HUES64 (cell line): ENCODE measurements around the gene ELOVL5.

Source experiments
- H3K27ac ChIP-seq: 2 replicates; pipeline ENCODE4 v1.7.0; 2013; ENCODE audit warnings: low read depth, low read length, inconsistent platforms
- H3K27me3 ChIP-seq: 2 replicates; pipeline ENCODE4 v1.6.1; 2013; ENCODE audit warnings: mild to moderate bottlenecking, low read length; ENCODE audit not compliant: insufficient read depth
- H3K36me3 ChIP-seq: 2 replicates; pipeline ENCODE4 v1.6.1; 2013; ENCODE audit warnings: mild to moderate bottlenecking, low read length; ENCODE audit not compliant: insufficient read depth
- H3K4me1 ChIP-seq: 2 replicates; pipeline ENCODE4 v1.6.1; 2013; ENCODE audit warnings: mild to moderate bottlenecking, low read length, moderate library complexity; ENCODE audit not compliant: insufficient read depth
- H3K4me3 ChIP-seq: 2 replicates; pipeline ENCODE4 v1.5.1; 2013; ENCODE audit warnings: mild to moderate bottlenecking, low read length, moderate library complexity
- H3K9ac ChIP-seq: 2 replicates; pipeline ENCODE4 v1.6.1; 2013; ENCODE audit warnings: mild to moderate bottlenecking, low read depth, low read length
- H3K9me3 ChIP-seq: 2 replicates; pipeline ENCODE4 v1.6.1; 2013; ENCODE audit warnings: low read depth, low read length; ENCODE audit not compliant: insufficient read depth
- WGBS: fragments of 150-250, 120-280 bp; methylation state at CpG from one replicate; pipeline ENCODE4 v1.1.7; 2013; ENCODE audit warnings: missing lambda C conversion rate; 5-methylcytosine and 5-hydroxymethylcytosine counted together

The ELOVL5 gene

GRCh38 chr6:53252177-53252692 lies 96.5 kb downstream of the ELOVL5 start:
- no peak overlapping the region for H3K4me3 ChIP-seq
- WGBS: 81% methylated on average over 1 of the region's 3 CpGs
- no peaks in the 10 kb centered on the region for H3K4me1 ChIP-seq
- H3K27ac ChIP-seq: no peak overlapping the region
- no peak overlapping the region for H3K9ac ChIP-seq
- H3K27me3 ChIP-seq: no peaks in the 10 kb centered on the region
- H3K9me3 ChIP-seq: no peaks in the 10 kb centered on the region
- H3K36me3 ChIP-seq: no peaks in the 10 kb centered on the region

- WGBS: 97% methylated on average over 3 of the region's 3 CpGs
- H3K36me3 ChIP-seq: no peaks in the 10 kb centered on the region
- H3K9ac ChIP-seq: no peak overlapping the region
- no peaks in the 10 kb centered on the region for H3K4me1 ChIP-seq
- H3K9me3 ChIP-seq: no peaks in the 10 kb centered on the region
- no peaks in the 10 kb centered on the region for H3K27me3 ChIP-seq
- no peak overlapping the region for H3K27ac ChIP-seq
- no peak overlapping the region for H3K4me3 ChIP-seq
These were observed 97.6 kb downstream of the ELOVL5 start for GRCh38 chr6:53251033-53251672.

GRCh38 chr6:53250176-53251032 lies 98.3 kb downstream of the ELOVL5 start:
- no peak overlapping the region for H3K4me3 ChIP-seq
- H3K9me3 ChIP-seq: no peaks in the 10 kb centered on the region
- H3K27me3 ChIP-seq: no peaks in the 10 kb centered on the region
- no peak overlapping the region for H3K27ac ChIP-seq
- no peaks in the 10 kb centered on the region for H3K4me1 ChIP-seq
- H3K36me3 ChIP-seq: no peaks in the 10 kb centered on the region
- WGBS: 93% methylated on average over 8 of the region's 8 CpGs
- H3K9ac ChIP-seq: no peak overlapping the region

- no peak overlapping the region for H3K4me3 ChIP-seq
- no peak overlapping the region for H3K9ac ChIP-seq
- H3K27ac ChIP-seq: no peak overlapping the region
- 75% methylated on average over 2 of the region's 2 CpGs for WGBS
- no peaks in the 10 kb centered on the region for H3K27me3 ChIP-seq
- no peaks in the 10 kb centered on the region for H3K9me3 ChIP-seq
- H3K36me3 ChIP-seq: no peaks in the 10 kb centered on the region
- H3K4me1 ChIP-seq: no peaks in the 10 kb centered on the region
These were observed 101.8 kb downstream of the ELOVL5 start for GRCh38 chr6:53246924-53247323.

- no peaks in the 10 kb centered on the region for H3K36me3 ChIP-seq
- H3K9ac ChIP-seq: no peak overlapping the region
- H3K4me3 ChIP-seq: no peak overlapping the region
- 98% methylated on average over 5 of the region's 5 CpGs for WGBS
- no peak overlapping the region for H3K27ac ChIP-seq
- no peaks in the 10 kb centered on the region for H3K9me3 ChIP-seq
- H3K4me1 ChIP-seq: no peaks in the 10 kb centered on the region
- no peaks in the 10 kb centered on the region for H3K27me3 ChIP-seq
These were observed 103.8 kb downstream of the ELOVL5 start for GRCh38 chr6:53244958-53245357.

GRCh38 chr6:53244399-53244931 lies 104.3 kb downstream of the ELOVL5 start:
- WGBS: 95% methylated on average over 4 of the region's 4 CpGs
- Histone ChIP-seq H3K27me3 (no peaks in the 10 kb centered on the region), H3K9me3 (no peaks in the 10 kb centered on the region), H3K4me1 (no peaks in the 10 kb centered on the region), H3K4me3 (no peak overlapping the region), H3K9ac (no peak overlapping the region), H3K36me3 (no peaks in the 10 kb centered on the region), H3K27ac (no peak overlapping the region)

- Histone ChIP-seq H3K27me3 (no peaks in the 10 kb centered on the region), H3K4me1 (no peaks in the 10 kb centered on the region), H3K36me3 (no peaks in the 10 kb centered on the region), H3K9me3 (no peaks in the 10 kb centered on the region), H3K9ac (no peak overlapping the region), H3K27ac (no peak overlapping the region), H3K4me3 (no peak overlapping the region)
- 97% methylated on average over 4 of the region's 4 CpGs for WGBS
These were observed 106.8 kb downstream of the ELOVL5 start for GRCh38 chr6:53241938-53242337.

GRCh38 chr6:53240761-53241160 lies 108.0 kb downstream of the ELOVL5 start:
- Histone ChIP-seq H3K27ac (no peak overlapping the region), H3K4me1 (no peaks in the 10 kb centered on the region), H3K4me3 (no peak overlapping the region), H3K36me3 (no peaks in the 10 kb centered on the region), H3K9ac (no peak overlapping the region), H3K27me3 (no peaks in the 10 kb centered on the region), H3K9me3 (no peaks in the 10 kb centered on the region)
- WGBS: 97% methylated on average over 2 of the region's 2 CpGs

GRCh38 chr6:53240139-53240538 lies 108.6 kb downstream of the ELOVL5 start:
- Histone ChIP-seq H3K27ac (no peak overlapping the region), H3K4me1 (no peaks in the 10 kb centered on the region), H3K4me3 (no peak overlapping the region)

GRCh38 chr6:53239526-53239925 lies 109.2 kb downstream of the ELOVL5 start:
- H3K27ac ChIP-seq: no peak overlapping the region
- WGBS: 100% methylated on average over 3 of the region's 3 CpGs
- H3K27me3 ChIP-seq: no peaks in the 10 kb centered on the region
- no peaks in the 10 kb centered on the region for H3K9me3 ChIP-seq
- no peaks in the 10 kb centered on the region for H3K4me1 ChIP-seq
- no peak overlapping the region for H3K9ac ChIP-seq
- H3K4me3 ChIP-seq: no peak overlapping the region
- H3K36me3 ChIP-seq: no peaks in the 10 kb centered on the region

More at GRCh38 chr6:53240139-53240538, 108.6 kb downstream of the ELOVL5 start:
- H3K9ac ChIP-seq: no peak overlapping the region
- no peaks in the 10 kb centered on the region for H3K9me3 ChIP-seq
- H3K27me3 ChIP-seq: no peaks in the 10 kb centered on the region
- WGBS: over 99% methylated on average over 3 of the region's 3 CpGs
- H3K36me3 ChIP-seq: no peaks in the 10 kb centered on the region

GRCh38 chr6:53238311-53238710 lies 110.4 kb downstream of the ELOVL5 start:
- H3K9me3 ChIP-seq: no peaks in the 10 kb centered on the region
- H3K27ac ChIP-seq: no peak overlapping the region
- no peak overlapping the region for H3K4me3 ChIP-seq
- WGBS: 87% methylated on average over 3 of the region's 3 CpGs
- H3K9ac ChIP-seq: no peak overlapping the region
- no peaks in the 10 kb centered on the region for H3K36me3 ChIP-seq
- no peaks in the 10 kb centered on the region for H3K27me3 ChIP-seq
- H3K4me1 ChIP-seq: no peaks in the 10 kb centered on the region
